GM23338 (cell line): ENCODE measurements around the gene ERBB3.

Experiments
- CREB1 ChIP-seq: fragments of 250-450 bp; sonication (Bioruptor Pico); IDR thresholded peaks from 2 replicates; pipeline ENCODE4 v1.5.0; 2020; ENCODE audit warnings: low read depth, mild to moderate bottlenecking, moderate library complexity
- EZH2 ChIP-seq: fragments of 200-600 bp; sonication (generic); IDR thresholded peaks from one replicate; pipeline ENCODE4 v1.8.0; 2017; ENCODE audit warnings: antibody characterized with exemption, mild to moderate bottlenecking, low read depth; ENCODE audit not compliant: unreplicated experiment
- EZH2phosphoT487 ChIP-seq: fragments of 200-600 bp; sonication (generic); IDR thresholded peaks from one replicate; pipeline ENCODE4 v1.8.1; 2018; ENCODE audit warnings: antibody characterized with exemption; ENCODE audit not compliant: unreplicated experiment
- JUNB ChIP-seq: IDR thresholded peaks from one replicate; pipeline ENCODE4 v1.6.1; 2016; ENCODE audit warnings: antibody characterized with exemption; ENCODE audit not compliant: unreplicated experiment
- POLR2AphosphoS5 ChIP-seq: IDR thresholded peaks from 2 replicates; pipeline ENCODE4 v1.6.1; 2016; ENCODE audit warnings: antibody characterized with exemption, low read depth
- ZNF114 ChIP-seq: fragments of 250-450 bp; sonication (Bioruptor Pico); IDR thresholded peaks from 2 replicates; pipeline ENCODE4 v1.5.0; 2020; ENCODE audit warnings: mild to moderate bottlenecking, moderate library complexity
- ZNF331 ChIP-seq: fragments of 250-450 bp; sonication (Bioruptor Pico); IDR thresholded peaks from 2 replicates; pipeline ENCODE4 v1.5.0; 2020; ENCODE audit warnings: low read depth, mild to moderate bottlenecking, moderate library complexity
- TF ChIP-seq, protein P1 (sequence below): IDR thresholded peaks from one replicate; pipeline ENCODE4 v1.6.1; 2018; ENCODE audit warnings: antibody characterized with exemption; ENCODE audit not compliant: unreplicated experiment
- TF ChIP-seq, protein P2 (sequence below), 2 experiments: fragments of 200-600 bp in 1 of 2; sonication (generic) in 1 of 2; conservative IDR thresholded peaks; 2 replicates each; pipeline versions ENCODE4 v1.5.1 to v1.6.1; 2016 to 2017; ENCODE audit warnings: antibody characterized with exemption in 2 of 2, low read depth in 2 of 2, mild to moderate bottlenecking in 2 of 2, moderate library complexity in 1 of 2

DNA sequence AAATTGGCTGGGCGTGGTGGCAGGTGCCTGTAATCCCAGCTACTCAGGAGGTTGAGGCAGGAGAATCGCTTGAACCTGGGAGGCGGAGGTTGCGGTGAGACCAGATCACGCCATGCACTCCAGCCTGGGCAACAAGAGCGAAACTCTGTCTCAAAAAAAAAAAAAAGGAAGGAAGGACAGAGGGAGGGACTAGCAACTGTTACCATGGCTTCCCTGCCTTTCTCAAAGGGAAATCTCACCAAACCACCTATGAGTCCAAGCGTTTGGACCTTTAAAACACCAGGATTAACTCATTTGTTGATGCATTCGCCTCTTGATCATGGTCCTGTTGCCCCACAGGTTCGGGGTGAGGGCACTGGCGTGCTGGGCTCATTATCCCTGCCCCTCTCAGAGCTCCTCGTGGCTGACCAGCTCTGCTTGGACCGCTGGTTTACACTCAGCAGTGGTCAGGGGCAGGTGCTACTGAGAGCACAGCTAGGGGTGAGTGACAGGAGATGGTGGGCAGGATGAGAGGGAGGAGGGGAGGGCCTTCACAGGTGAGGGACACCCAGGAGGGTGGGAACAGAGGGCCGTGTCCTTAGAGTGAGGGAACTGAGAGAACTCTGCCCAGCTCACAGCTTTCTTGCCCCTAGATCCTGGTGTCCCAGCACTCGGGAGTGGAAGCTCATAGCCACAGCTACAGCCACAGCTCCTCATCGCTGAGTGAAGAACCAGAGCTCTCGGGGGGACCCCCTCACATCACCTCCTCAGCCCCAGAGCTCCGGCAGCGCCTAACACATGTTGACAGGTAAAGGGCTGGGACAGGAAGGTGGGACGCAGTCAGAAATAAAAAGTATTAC, 62.2 kb downstream of the ERBB3 start:
- TF ChIP-seq, protein P1, sequence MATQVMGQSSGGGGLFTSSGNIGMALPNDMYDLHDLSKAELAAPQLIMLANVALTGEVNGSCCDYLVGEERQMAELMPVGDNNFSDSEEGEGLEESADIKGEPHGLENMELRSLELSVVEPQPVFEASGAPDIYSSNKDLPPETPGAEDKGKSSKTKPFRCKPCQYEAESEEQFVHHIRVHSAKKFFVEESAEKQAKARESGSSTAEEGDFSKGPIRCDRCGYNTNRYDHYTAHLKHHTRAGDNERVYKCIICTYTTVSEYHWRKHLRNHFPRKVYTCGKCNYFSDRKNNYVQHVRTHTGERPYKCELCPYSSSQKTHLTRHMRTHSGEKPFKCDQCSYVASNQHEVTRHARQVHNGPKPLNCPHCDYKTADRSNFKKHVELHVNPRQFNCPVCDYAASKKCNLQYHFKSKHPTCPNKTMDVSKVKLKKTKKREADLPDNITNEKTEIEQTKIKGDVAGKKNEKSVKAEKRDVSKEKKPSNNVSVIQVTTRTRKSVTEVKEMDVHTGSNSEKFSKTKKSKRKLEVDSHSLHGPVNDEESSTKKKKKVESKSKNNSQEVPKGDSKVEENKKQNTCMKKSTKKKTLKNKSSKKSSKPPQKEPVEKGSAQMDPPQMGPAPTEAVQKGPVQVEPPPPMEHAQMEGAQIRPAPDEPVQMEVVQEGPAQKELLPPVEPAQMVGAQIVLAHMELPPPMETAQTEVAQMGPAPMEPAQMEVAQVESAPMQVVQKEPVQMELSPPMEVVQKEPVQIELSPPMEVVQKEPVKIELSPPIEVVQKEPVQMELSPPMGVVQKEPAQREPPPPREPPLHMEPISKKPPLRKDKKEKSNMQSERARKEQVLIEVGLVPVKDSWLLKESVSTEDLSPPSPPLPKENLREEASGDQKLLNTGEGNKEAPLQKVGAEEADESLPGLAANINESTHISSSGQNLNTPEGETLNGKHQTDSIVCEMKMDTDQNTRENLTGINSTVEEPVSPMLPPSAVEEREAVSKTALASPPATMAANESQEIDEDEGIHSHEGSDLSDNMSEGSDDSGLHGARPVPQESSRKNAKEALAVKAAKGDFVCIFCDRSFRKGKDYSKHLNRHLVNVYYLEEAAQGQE = no peak
- TF ChIP-seq CREB1 (CRISPR knock-in tag) = no peak
- TF ChIP-seq, protein P2, sequence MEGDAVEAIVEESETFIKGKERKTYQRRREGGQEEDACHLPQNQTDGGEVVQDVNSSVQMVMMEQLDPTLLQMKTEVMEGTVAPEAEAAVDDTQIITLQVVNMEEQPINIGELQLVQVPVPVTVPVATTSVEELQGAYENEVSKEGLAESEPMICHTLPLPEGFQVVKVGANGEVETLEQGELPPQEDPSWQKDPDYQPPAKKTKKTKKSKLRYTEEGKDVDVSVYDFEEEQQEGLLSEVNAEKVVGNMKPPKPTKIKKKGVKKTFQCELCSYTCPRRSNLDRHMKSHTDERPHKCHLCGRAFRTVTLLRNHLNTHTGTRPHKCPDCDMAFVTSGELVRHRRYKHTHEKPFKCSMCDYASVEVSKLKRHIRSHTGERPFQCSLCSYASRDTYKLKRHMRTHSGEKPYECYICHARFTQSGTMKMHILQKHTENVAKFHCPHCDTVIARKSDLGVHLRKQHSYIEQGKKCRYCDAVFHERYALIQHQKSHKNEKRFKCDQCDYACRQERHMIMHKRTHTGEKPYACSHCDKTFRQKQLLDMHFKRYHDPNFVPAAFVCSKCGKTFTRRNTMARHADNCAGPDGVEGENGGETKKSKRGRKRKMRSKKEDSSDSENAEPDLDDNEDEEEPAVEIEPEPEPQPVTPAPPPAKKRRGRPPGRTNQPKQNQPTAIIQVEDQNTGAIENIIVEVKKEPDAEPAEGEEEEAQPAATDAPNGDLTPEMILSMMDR (conservative IDR thresholded peaks at IDR 0.05; ENCODE audit: low read depth in 2 of 2) = no peak
- TF ChIP-seq POLR2AphosphoS5 = no peak
- no peak for TF ChIP-seq EZH2
- TF ChIP-seq EZH2phosphoT487 = no peak
- no peak for TF ChIP-seq JUNB
- no peak for TF ChIP-seq ZNF114 (CRISPR knock-in tag)
- TF ChIP-seq ZNF331 (CRISPR knock-in tag) = no peak
